ENCODE measurements around the gene TSPAN9. TPM values are rescaled to one million over a fixed set of nuclear protein-coding genes. Genes with fewer than 3 reads are reported as not detected.

The TSPAN9 gene
- total RNA-seq, 3 donors from 2014 or later (not counting 1 experiment from before 2014, with no cell fraction given) = 0.86 to 1.6 (median 1.1) TPM

GRCh38 chr12:3246253-3246652 is 169.1 kb downstream of the TSPAN9 start:
- no peak overlapping the region for H3K27ac ChIP-seq (ENCODE audit: low read length)
- no peaks in the 10 kb centered on the region for H3K27me3 ChIP-seq (ENCODE audit: control insufficient read depth, insufficient read depth, low read length)
- no peaks in the 10 kb centered on the region for H3K36me3 ChIP-seq (ENCODE audit: control insufficient read depth, insufficient read depth, low read length)
- 82% methylated on average over 4 of the region's 4 CpGs for WGBS (ENCODE audit: insufficient coverage)
- no peak for TF ChIP-seq CTCF (IDR thresholded peaks at IDR 0.05)
- Mint-ChIP-seq H3K27ac (no peak overlapping the region), H3K36me3 (no peaks in the 10 kb centered on the region), H3K9me3 (no peaks in the 10 kb centered on the region), H3K27me3 (ENCODE audit: low read depth in 2 of 2) (peaks cover 0 to 7% of the 10 kb centered on the region in 2 donors), H3K4me3 (no peak overlapping the region), H3K4me1 (peaks cover 8 to 15% of the 10 kb centered on the region in 2 donors)
- ATAC-seq = no peak
- H3K9me3 ChIP-seq (ENCODE audit: control insufficient read depth, insufficient read depth, low read length) = no peaks in the 10 kb centered on the region
- peaks cover 8% of the 10 kb centered on the region for H3K4me1 ChIP-seq (ENCODE audit: control insufficient read depth, insufficient read depth, low read length)
- DNase-seq = no peak
- intact Hi-C loops (cut with micrococcal nuclease) = no loop called here
- H3K4me3 ChIP-seq (ENCODE audit: low read length) = no peak overlapping the region

GRCh38 chr12:3247077-3247476 is 169.9 kb downstream of the TSPAN9 start:
- ATAC-seq (no peak), DNase-seq (no peak)
- no peaks in the 10 kb centered on the region for H3K36me3 ChIP-seq (ENCODE audit: control insufficient read depth, insufficient read depth, low read length)
- H3K36me3 Mint-ChIP-seq = no peaks in the 10 kb centered on the region
- H3K9me3 Mint-ChIP-seq = no peaks in the 10 kb centered on the region
- no peak overlapping the region for H3K4me3 Mint-ChIP-seq
- H3K27ac ChIP-seq (ENCODE audit: low read length) = no peak overlapping the region
- no peak overlapping the region for H3K27ac Mint-ChIP-seq
- H3K4me1 Mint-ChIP-seq = peaks cover 8 to 15% of the 10 kb centered on the region in 2 donors
- no peak for TF ChIP-seq CTCF (IDR thresholded peaks at IDR 0.05)
- H3K27me3 Mint-ChIP-seq (ENCODE audit: low read depth in 2 of 2) = peaks cover 0 to 7% of the 10 kb centered on the region in 2 donors
- no peak overlapping the region for H3K4me3 ChIP-seq (ENCODE audit: low read length)
- no peaks in the 10 kb centered on the region for H3K27me3 ChIP-seq (ENCODE audit: control insufficient read depth, insufficient read depth, low read length)
- no peaks in the 10 kb centered on the region for H3K9me3 ChIP-seq (ENCODE audit: control insufficient read depth, insufficient read depth, low read length)
- H3K4me1 ChIP-seq (ENCODE audit: control insufficient read depth, insufficient read depth, low read length) = peaks cover 8% of the 10 kb centered on the region
- WGBS (ENCODE audit: insufficient coverage) = 56% methylated on average over 10 of the region's 11 CpGs
- intact Hi-C loops (cut with micrococcal nuclease) = no loop called here

- Histone ChIP-seq H3K4me3 (ENCODE audit: low read length) (no peak overlapping the region), H3K9me3 (ENCODE audit: control insufficient read depth, insufficient read depth, low read length) (no peaks in the 10 kb centered on the region), H3K4me1 (ENCODE audit: control insufficient read depth, insufficient read depth, low read length) (peaks cover 8% of the 10 kb centered on the region), H3K27ac (ENCODE audit: low read length) (no peak overlapping the region), H3K27me3 (ENCODE audit: control insufficient read depth, insufficient read depth, low read length) (no peaks in the 10 kb centered on the region), H3K36me3 (ENCODE audit: control insufficient read depth, insufficient read depth, low read length) (no peaks in the 10 kb centered on the region)
- no peaks in the 10 kb centered on the region for H3K9me3 Mint-ChIP-seq
- H3K27ac Mint-ChIP-seq = no peak overlapping the region
- no peak overlapping the region for H3K4me3 Mint-ChIP-seq
- peaks cover 8 to 15% of the 10 kb centered on the region in 2 donors for H3K4me1 Mint-ChIP-seq
- no peaks in the 10 kb centered on the region for H3K36me3 Mint-ChIP-seq
- no peak for ATAC-seq
- TF ChIP-seq CTCF (IDR thresholded peaks at IDR 0.05) = no peak
- H3K27me3 Mint-ChIP-seq (ENCODE audit: low read depth in 2 of 2) = peaks cover 0 to 7% of the 10 kb centered on the region in 2 donors
- no peak for DNase-seq
- 88% methylated on average over 9 of the region's 9 CpGs for WGBS (ENCODE audit: insufficient coverage)
- intact Hi-C loops (cut with micrococcal nuclease) = no loop called here
These were observed 170.5 kb downstream of the TSPAN9 start for GRCh38 chr12:3247629-3248161.

Data from natural killer cell (primary cell).